ENCODE data around the gene CBX8.

The CBX8 gene

DNA sequence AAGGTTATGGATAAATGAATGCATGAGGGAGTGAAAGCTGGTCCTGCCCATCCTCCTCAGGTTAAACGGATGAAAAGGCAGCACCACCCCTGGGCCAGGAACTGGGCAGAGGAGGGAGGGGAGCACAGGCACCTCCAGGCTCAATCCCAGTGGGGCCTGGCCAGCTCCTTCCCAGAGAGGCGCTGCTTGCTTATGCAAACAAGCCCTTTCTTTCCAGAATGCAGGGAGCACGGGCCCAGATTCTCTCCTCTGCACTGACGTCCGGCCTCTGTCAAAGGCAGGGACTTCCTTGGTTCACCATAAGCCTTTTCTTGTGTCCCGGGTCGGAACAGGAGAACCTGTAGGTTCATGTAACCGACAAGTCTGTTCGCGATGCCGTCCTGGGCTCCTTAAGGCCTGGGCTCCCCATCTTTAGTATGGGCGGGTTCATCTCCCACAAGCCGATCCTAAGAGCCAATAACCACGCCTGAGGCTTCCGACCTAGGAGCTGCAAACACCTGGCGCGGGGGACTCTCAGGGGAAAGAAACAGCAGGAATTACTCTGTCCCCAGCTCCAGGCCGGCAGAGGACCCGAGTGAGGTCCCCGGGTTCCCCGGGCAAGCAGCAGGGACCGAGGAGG, 49.9 kb downstream of the CBX8 start:
- H3K4me3 ChIP-seq (replicated peaks; ENCODE audit: low read depth, low read length): no peak overlapping the region
- DNase-seq (ENCODE audit: extremely low read depth, low read depth): no peak
- TF ChIP-seq CTCF (IDR thresholded peaks at IDR 0.05; ENCODE audit: low read depth, low read length, missing control alignments): no peak

GRCh38 chr17:79745641-79746105, 51.2 kb downstream of the CBX8 start:
- TF ChIP-seq CTCF (IDR thresholded peaks at IDR 0.05; ENCODE audit: low read depth, low read length, missing control alignments): no peak
- no peak overlapping the region for H3K4me3 ChIP-seq (replicated peaks; ENCODE audit: low read depth, low read length)
- no peak for DNase-seq (ENCODE audit: extremely low read depth, low read depth)

GRCh38 chr17:79743614-79744013, 53.3 kb downstream of the CBX8 start:
- no peak overlapping the region for H3K4me3 ChIP-seq (replicated peaks; ENCODE audit: low read depth, low read length)
- no peak for TF ChIP-seq CTCF (IDR thresholded peaks at IDR 0.05; ENCODE audit: low read depth, low read length, missing control alignments)
- no peak for DNase-seq (ENCODE audit: extremely low read depth, low read depth)

- no peak overlapping the region for H3K4me3 ChIP-seq (replicated peaks; ENCODE audit: low read depth, low read length)
- no peak for DNase-seq (ENCODE audit: extremely low read depth, low read depth)
- TF ChIP-seq CTCF (IDR thresholded peaks at IDR 0.05; ENCODE audit: low read depth, low read length, missing control alignments): no peak
These were observed 53.9 kb downstream of the CBX8 start for GRCh38 chr17:79742951-79743476.

- TF ChIP-seq CTCF (IDR thresholded peaks at IDR 0.05; ENCODE audit: low read depth, low read length, missing control alignments): no peak
- no peak overlapping the region for H3K4me3 ChIP-seq (replicated peaks; ENCODE audit: low read depth, low read length)
- no peak for DNase-seq (ENCODE audit: extremely low read depth, low read depth)
These were observed 54.3 kb downstream of the CBX8 start for GRCh38 chr17:79742589-79742918.

All from HFF-Myc (cell line).